Naive B cell (primary cell): ENCODE results near the gene PRKCE. TPM values are rescaled to one million over a fixed set of nuclear protein-coding genes. Genes with fewer than 3 reads are reported as not detected.

ENCODE experiments used
- ATAC-seq, 2 donors: fragments of 150-1000 bp; cut with Tn5 transposase; 2 replicates each; pipeline ENCODE4 v1.10.0; 2021; ENCODE audit warnings: low read depth in 2 of 2, mild to moderate bottlenecking in 2 of 2, moderate library complexity in 2 of 2
- DNase-seq: peaks from one replicate; pipeline ENCODE4 v3.0.0; 2022
- H3K27ac Mint-ChIP-seq, 6 donors: one replicate each; pipeline ENCODE4 v1.8.0; 2020 to 2022; ENCODE audit warnings: mild to moderate bottlenecking in 6 of 6, mixed read lengths in 6 of 6, moderate library complexity in 5 of 6, inconsistent platforms in 2 of 6
- H3K27me3 Mint-ChIP-seq, 3 donors: one replicate each; pipeline ENCODE4 v1.8.0; 2021 to 2022; ENCODE audit warnings: mixed read lengths in 3 of 3, mild to moderate bottlenecking in 1 of 3
- H3K36me3 Mint-ChIP-seq, 2 donors: one replicate each; pipeline ENCODE4 v1.8.0; 2020 to 2022; ENCODE audit warnings: mixed read lengths in 2 of 2, inconsistent platforms in 1 of 2, mild to moderate bottlenecking in 1 of 2
- H3K4me1 Mint-ChIP-seq, 3 donors: one replicate each; pipeline ENCODE4 v1.8.0; 2020 to 2022; ENCODE audit warnings: mixed read lengths in 3 of 3, inconsistent platforms in 1 of 3, mild to moderate bottlenecking in 1 of 3, moderate library complexity in 1 of 3
- H3K4me3 Mint-ChIP-seq, 8 donors: one replicate each; pipeline ENCODE4 v1.8.0; 2020 to 2022; ENCODE audit warnings: mild to moderate bottlenecking in 8 of 8, mixed read lengths in 8 of 8, moderate library complexity in 8 of 8, inconsistent platforms in 2 of 8
- H3K9me3 Mint-ChIP-seq, 7 donors: one replicate each; pipeline ENCODE4 v1.8.0; 2020 to 2022; ENCODE audit warnings: mixed read lengths in 7 of 7, mild to moderate bottlenecking in 5 of 7, inconsistent platforms in 2 of 7, moderate library complexity in 1 of 7
- polyA plus RNA-seq, 6 donors: library from polyadenylated mRNA; unstranded; fragments of 300-500 nt; fragmentation: Illumina TruSeq; gene quantifications; one replicate each; pipeline ENCODE4 v1.2.3, GENCODE V29; 2021; ENCODE audit warnings: low read depth in 6 of 6

PRKCE gene
- polyA plus RNA-seq, 6 donors from 2014 or later, result 14.8 to 33.3 (median 23.2) TPM

GRCh38 chr2:45617496-45617895 lies 34.0 kb upstream of the PRKCE start:
- no peak overlapping the region for H3K4me3 Mint-ChIP-seq
- ATAC-seq, result no peak
- H3K9me3 Mint-ChIP-seq, result no peaks in the 10 kb centered on the region
- no peaks in the 10 kb centered on the region for H3K36me3 Mint-ChIP-seq
- H3K27me3 Mint-ChIP-seq, result peaks cover 0 to 7% (median 0%) of the 10 kb centered on the region in 3 donors
- no peak overlapping the region for H3K27ac Mint-ChIP-seq
- H3K4me1 Mint-ChIP-seq, result no peaks in the 10 kb centered on the region
- DNase-seq, result no peak

- H3K27ac Mint-ChIP-seq, result no peak overlapping the region
- no peak overlapping the region for H3K4me3 Mint-ChIP-seq
- DNase-seq (no peak), ATAC-seq (no peak)
- no peaks in the 10 kb centered on the region for H3K4me1 Mint-ChIP-seq
- H3K36me3 Mint-ChIP-seq, result no peaks in the 10 kb centered on the region
- H3K9me3 Mint-ChIP-seq, result no peaks in the 10 kb centered on the region
- H3K27me3 Mint-ChIP-seq, result peaks cover 0 to 14% (median 3%) of the 10 kb centered on the region in 3 donors
Measured at GRCh38 chr2:45622336-45623075, 29.0 kb upstream of the PRKCE start.

- Mint-ChIP-seq H3K27ac (no peak overlapping the region), H3K27me3 (peaks cover 0 to 14% (median 3%) of the 10 kb centered on the region in 3 donors), H3K9me3 (no peaks in the 10 kb centered on the region), H3K4me3 (no peak overlapping the region), H3K36me3 (no peaks in the 10 kb centered on the region), H3K4me1 (no peaks in the 10 kb centered on the region)
- DNase-seq (no peak), ATAC-seq (no peak)
Measured at GRCh38 chr2:45623098-45623497, 28.4 kb upstream of the PRKCE start.

DNA sequence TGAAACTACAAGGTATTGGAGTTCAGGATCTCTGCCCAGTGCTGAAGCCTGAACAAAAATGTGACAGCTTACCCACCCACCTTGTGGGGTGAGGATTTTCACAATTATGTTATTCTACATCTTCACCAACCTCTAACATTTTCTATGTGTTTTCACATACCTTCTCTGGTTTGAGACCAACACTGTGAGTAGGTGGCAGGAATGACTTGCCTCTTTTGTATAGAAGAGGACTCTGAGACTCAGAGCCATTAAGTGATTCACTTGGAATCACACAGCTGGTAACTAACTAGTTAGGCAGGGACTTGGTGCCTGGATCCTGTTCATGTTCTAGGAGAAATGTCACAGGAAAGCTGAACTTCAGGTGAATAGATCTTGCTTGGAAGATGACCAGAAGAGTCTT lies 25.7 kb upstream of the PRKCE start:
- H3K27me3 Mint-ChIP-seq, result peaks cover 0 to 13% (median 9%) of the 10 kb centered on the region in 3 donors
- no peak overlapping the region for H3K27ac Mint-ChIP-seq
- DNase-seq (no peak), ATAC-seq (no peak)
- H3K4me1 Mint-ChIP-seq, result no peaks in the 10 kb centered on the region
- H3K4me3 Mint-ChIP-seq, result no peak overlapping the region
- H3K9me3 Mint-ChIP-seq, result peaks cover 0 to 4% (median 0%) of the 10 kb centered on the region in 7 donors
- H3K36me3 Mint-ChIP-seq, result peaks cover 0 to 4% of the 10 kb centered on the region in 2 donors

GRCh38 chr2:45626387-45627221 lies 24.9 kb upstream of the PRKCE start:
- no peaks in the 10 kb centered on the region for H3K4me1 Mint-ChIP-seq
- H3K36me3 Mint-ChIP-seq, result peaks cover 0 to 4% of the 10 kb centered on the region in 2 donors
- DNase-seq (no peak), ATAC-seq (no peak)
- H3K27me3 Mint-ChIP-seq, result peaks cover 0 to 15% (median 14%) of the 10 kb centered on the region in 3 donors
- H3K4me3 Mint-ChIP-seq, result no peak overlapping the region
- no peak overlapping the region for H3K27ac Mint-ChIP-seq
- peaks cover 0 to 4% (median 0%) of the 10 kb centered on the region in 7 donors for H3K9me3 Mint-ChIP-seq

DNA sequence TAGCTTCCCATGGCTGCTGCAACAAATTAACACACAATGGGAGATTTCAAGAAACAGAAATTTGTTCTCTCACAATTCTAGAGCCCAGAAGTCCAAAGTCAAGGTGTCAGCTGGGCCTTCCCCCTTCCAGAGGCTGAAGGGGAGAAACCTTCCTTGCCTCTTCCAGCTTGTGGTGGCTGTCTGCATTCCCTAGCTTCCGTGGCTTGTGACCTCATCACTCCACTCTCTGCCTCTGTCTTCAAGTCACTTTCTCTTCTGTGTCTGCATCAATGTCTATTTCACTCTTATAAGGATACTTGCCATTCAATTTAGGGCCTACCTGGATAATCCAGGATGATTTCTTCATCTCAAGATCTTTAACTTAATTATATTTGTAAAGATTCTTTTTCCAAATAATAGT lies 23.6 kb upstream of the PRKCE start:
- Mint-ChIP-seq H3K36me3 (peaks cover 0 to 4% of the 10 kb centered on the region in 2 donors), H3K27ac (no peak overlapping the region), H3K4me1 (no peaks in the 10 kb centered on the region), H3K9me3 (peaks cover 0 to 4% (median 0%) of the 10 kb centered on the region in 7 donors), H3K4me3 (no peak overlapping the region), H3K27me3 (peaks cover 0 to 21% (median 16%) of the 10 kb centered on the region in 3 donors)
- DNase-seq, result no peak
- ATAC-seq, result no peak

- Mint-ChIP-seq H3K27ac (no peak overlapping the region), H3K4me3 (no peak overlapping the region), H3K9me3 (peaks cover 0 to 4% (median 0%) of the 10 kb centered on the region in 7 donors), H3K4me1 (no peaks in the 10 kb centered on the region), H3K27me3 (peaks cover 0 to 17% (median 16%) of the 10 kb centered on the region in 3 donors), H3K36me3 (peaks cover 0 to 4% of the 10 kb centered on the region in 2 donors)
- ATAC-seq (no peak), DNase-seq (no peak)
Measured at GRCh38 chr2:45629971-45630370, 21.5 kb upstream of the PRKCE start.

DNA sequence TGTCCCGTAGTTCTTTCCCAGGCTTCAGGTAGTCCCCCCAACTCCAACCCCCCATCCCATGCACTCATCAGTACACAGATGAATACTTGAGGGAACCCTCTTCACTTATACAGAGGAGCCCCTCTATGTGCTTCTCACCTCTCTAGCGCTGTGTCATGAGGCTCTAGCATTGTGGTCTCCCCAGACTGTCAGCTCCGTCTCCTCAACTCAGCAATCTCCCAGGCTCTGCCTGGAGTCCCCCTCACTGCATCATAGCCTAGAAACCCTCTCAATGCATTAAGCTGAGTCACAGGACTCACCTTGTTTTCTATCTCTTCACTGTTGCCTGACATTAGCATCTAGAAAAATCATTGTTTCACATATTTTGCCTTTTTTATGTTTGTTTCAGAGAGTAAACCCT lies 20.2 kb upstream of the PRKCE start:
- no peaks in the 10 kb centered on the region for H3K4me1 Mint-ChIP-seq
- H3K4me3 Mint-ChIP-seq, result no peak overlapping the region
- peaks cover 0 to 4% of the 10 kb centered on the region in 2 donors for H3K36me3 Mint-ChIP-seq
- H3K27me3 Mint-ChIP-seq, result peaks cover 8 to 21% (median 17%) of the 10 kb centered on the region in 3 donors
- H3K9me3 Mint-ChIP-seq, result peaks cover 0 to 4% (median 0%) of the 10 kb centered on the region in 7 donors
- H3K27ac Mint-ChIP-seq, result peak overlapping the region in 1 of 6 donors; percentile 14
- ATAC-seq (no peak), DNase-seq (no peak)

GRCh38 chr2:45631955-45632354 lies 19.5 kb upstream of the PRKCE start:
- H3K36me3 Mint-ChIP-seq, result peaks cover 0 to 4% of the 10 kb centered on the region in 2 donors
- DNase-seq (no peak), ATAC-seq (no peak)
- no peak overlapping the region for H3K4me3 Mint-ChIP-seq
- H3K27me3 Mint-ChIP-seq, result peaks cover 8 to 21% (median 17%) of the 10 kb centered on the region in 3 donors
- H3K9me3 Mint-ChIP-seq, result peaks cover 0 to 4% (median 0%) of the 10 kb centered on the region in 7 donors
- no peak overlapping the region for H3K27ac Mint-ChIP-seq
- H3K4me1 Mint-ChIP-seq, result no peaks in the 10 kb centered on the region

DNA sequence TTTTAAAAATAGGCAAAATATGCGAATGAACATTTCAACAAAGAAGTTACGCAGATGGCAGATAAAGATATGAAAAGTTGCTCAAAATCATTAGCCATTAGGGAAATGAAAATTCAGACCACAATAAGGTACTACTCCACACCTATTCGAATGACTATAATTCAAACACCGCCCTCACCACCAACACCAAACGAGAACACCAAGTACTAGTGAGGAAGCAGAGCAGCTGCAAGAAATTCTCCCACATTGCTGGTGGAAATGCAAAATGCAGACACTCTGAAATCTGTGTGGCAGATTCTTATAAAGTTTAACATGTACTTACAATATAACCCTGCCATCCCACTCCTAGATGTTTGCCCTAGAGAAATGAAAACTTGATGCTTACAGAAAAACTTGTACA lies 17.3 kb upstream of the PRKCE start:
- Mint-ChIP-seq H3K4me3 (no peak overlapping the region), H3K4me1 (peaks cover 0 to 3% (median 0%) of the 10 kb centered on the region in 3 donors), H3K27me3 (peaks cover 18 to 25% (median 23%) of the 10 kb centered on the region in 3 donors), H3K27ac (no peak overlapping the region), H3K9me3 (peaks cover 0 to 4% (median 0%) of the 10 kb centered on the region in 7 donors), H3K36me3 (peaks cover 0 to 4% of the 10 kb centered on the region in 2 donors)
- ATAC-seq (no peak), DNase-seq (no peak)

- no peak for ATAC-seq
- Mint-ChIP-seq H3K27me3 (peaks cover 22 to 25% (median 24%) of the 10 kb centered on the region in 3 donors), H3K4me3 (no peak overlapping the region), H3K36me3 (no peaks in the 10 kb centered on the region), H3K27ac (no peak overlapping the region), H3K4me1 (peaks cover 0 to 3% (median 0%) of the 10 kb centered on the region in 3 donors), H3K9me3 (no peaks in the 10 kb centered on the region)
- DNase-seq, result no peak
Measured at GRCh38 chr2:45636008-45636407, 15.5 kb upstream of the PRKCE start.

- Mint-ChIP-seq H3K27ac (no peak overlapping the region), H3K27me3 (peaks cover 21 to 38% (median 24%) of the 10 kb centered on the region in 3 donors), H3K36me3 (no peaks in the 10 kb centered on the region), H3K9me3 (no peaks in the 10 kb centered on the region), H3K4me1 (peaks cover 0 to 6% (median 0%) of the 10 kb centered on the region in 3 donors), H3K4me3 (no peak overlapping the region)
- DNase-seq (no peak), ATAC-seq (no peak)
Measured at GRCh38 chr2:45637440-45637839, 14.0 kb upstream of the PRKCE start.

DNA sequence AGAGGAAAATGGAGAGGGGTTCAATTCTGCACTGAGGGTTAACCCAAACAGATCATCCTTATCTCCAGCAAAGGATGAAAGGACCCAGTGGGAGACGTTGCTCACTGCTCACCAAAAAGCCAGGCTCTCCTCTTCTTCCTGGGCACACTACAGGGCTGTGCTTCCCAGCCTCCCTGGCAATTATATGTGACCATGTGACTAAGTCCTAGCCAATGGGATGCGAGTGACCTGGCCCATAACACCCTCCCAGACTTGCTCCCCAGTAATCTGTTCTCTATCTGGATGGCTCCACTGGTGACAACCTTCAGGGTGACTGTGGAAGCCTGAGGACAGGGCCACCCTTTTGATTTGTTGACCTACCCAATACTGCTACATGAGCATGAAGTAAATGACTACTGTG lies 10.9 kb upstream of the PRKCE start:
- H3K4me3 Mint-ChIP-seq, result no peak overlapping the region
- no peaks in the 10 kb centered on the region for H3K9me3 Mint-ChIP-seq
- DNase-seq, result no peak
- peaks cover 8 to 13% (median 12%) of the 10 kb centered on the region in 3 donors for H3K4me1 Mint-ChIP-seq
- no peak overlapping the region for H3K27ac Mint-ChIP-seq
- peaks cover 19 to 37% (median 24%) of the 10 kb centered on the region in 3 donors for H3K27me3 Mint-ChIP-seq
- H3K36me3 Mint-ChIP-seq, result no peaks in the 10 kb centered on the region
- no peak for ATAC-seq
